ENCODE measurements around the gene FMO1. TPM values are rescaled to one million over a fixed set of nuclear protein-coding genes. Genes with fewer than 3 reads are reported as not detected.

The FMO1 gene
- total and polyA plus RNA-seq, 2 of the 8 experiments (the other 6 are each of a cell fraction or from before 2014, with no cell fraction given), result 0.11 TPM; not detected in 1

DNA sequence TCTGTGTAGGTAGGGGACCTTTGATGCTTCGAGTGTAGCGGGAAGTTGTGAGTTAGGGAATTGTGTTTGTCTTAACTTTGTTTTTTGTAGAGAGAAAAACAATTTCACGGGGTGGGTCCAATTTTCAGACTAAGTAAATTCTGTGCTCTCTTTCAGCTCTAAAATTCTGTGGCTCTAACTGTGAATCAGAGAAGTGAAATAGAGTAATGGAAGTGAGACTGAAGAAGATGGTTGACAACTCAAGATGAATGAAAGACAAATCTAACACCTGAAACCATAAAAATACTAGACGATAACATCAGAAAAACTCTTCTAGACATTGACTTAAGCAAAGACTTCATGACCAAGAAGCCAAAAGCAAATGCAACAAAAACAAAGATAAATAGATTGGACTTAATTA lies 4.4 kb upstream of the FMO1 start (continued):
- TF ChIP-seq CHD7 (IDR thresholded peaks at IDR 0.05; ENCODE audit: insufficient replicate concordance, low read length) (no peak), BCL11A (IDR thresholded peaks at IDR 0.05; ENCODE audit: low read depth in 2 of 2, low read length in 2 of 2) (no peak), TCF12 (IDR thresholded peaks at IDR 0.05; ENCODE audit: low read depth, low read length) (no peak), CBX8 (IDR thresholded peaks at IDR 0.05; ENCODE audit: borderline replicate concordance, low read depth, low read length) (no peak), EGR1 (IDR thresholded peaks at IDR 0.05; ENCODE audit: borderline replicate concordance, low read depth, low read length) (no peak), TAF7 (optimal IDR thresholded peaks at IDR 0.05; ENCODE audit: borderline replicate concordance, low read depth, low read length) (no peak), SAP30 (IDR thresholded peaks at IDR 0.05; ENCODE audit: insufficient read depth, insufficient replicate concordance, low read length) (no peak), JUND (IDR thresholded peaks at IDR 0.05; ENCODE audit: low read length) (no peak), ZNF274 (IDR thresholded peaks at IDR 0.05; ENCODE audit: borderline replicate concordance, extremely low read depth, low read length) (no peak), POLR2AphosphoS5 (IDR thresholded peaks at IDR 0.05; ENCODE audit: low read depth, low read length) (no peak), TAF1 (IDR thresholded peaks at IDR 0.05; ENCODE audit: low read depth, low read length) (no peak)
- TF ChIP-seq, protein P1, sequence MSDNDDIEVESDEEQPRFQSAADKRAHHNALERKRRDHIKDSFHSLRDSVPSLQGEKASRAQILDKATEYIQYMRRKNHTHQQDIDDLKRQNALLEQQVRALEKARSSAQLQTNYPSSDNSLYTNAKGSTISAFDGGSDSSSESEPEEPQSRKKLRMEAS (IDR thresholded peaks at IDR 0.05), result no peak

Data from H1 (cell line).